NT2/D1 (cell line): ENCODE results near the gene TRIP4.

Experiments
- YY1 ChIP-seq: IDR thresholded peaks from 2 replicates; pipeline ENCODE4 v1.6.1; 2011; ENCODE audit not compliant: insufficient read length, insufficient read depth
- ZNF274 ChIP-seq: IDR thresholded peaks from 2 replicates; pipeline ENCODE4 v1.6.1; 2011; ENCODE audit warnings: mild to moderate bottlenecking, low read depth, low read length

DNA sequence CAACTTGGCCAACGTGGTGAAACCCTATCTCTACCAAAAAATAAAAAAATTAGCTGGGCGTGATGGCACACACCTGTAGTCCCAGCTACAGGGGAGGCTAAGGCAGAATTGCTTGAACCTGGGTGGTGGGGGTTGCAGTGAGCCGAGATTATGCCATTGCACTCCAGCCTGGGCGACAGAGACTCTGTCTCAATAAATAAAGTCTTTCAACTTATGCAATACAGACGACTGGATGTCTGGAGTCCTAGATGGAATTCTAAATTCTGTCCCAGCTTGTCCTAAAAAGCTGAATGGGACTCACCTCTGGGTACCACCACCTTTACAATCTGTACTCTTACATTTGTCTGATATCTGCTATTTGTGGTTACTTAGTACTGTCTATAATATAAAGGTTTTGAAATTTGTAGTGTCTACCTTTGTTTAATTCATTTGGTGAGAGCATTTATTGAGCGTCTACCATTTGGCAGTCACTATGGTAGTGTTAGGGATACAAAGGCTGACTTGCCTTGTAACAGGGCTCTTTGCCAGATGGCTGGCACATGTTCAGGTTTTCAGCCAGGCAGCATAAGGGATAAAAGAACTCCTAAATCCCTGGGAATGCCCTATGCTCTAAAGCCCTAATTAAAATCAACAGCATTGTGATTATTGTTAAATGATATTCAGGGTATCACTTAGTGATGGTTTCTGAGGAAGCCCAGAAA, 65.5 kb downstream of the TRIP4 start:
- no peak for TF ChIP-seq YY1
- TF ChIP-seq ZNF274: no peak
